ENCODE measurements around the gene CFAP91.

Gene CFAP91

GRCh38 chr3:119746423-119746822 lies 43.6 kb downstream of the CFAP91 start:
- DNase-seq = no peak

GRCh38 chr3:119747357-119747756 lies 44.5 kb downstream of the CFAP91 start:
- no peak for DNase-seq

DNA sequence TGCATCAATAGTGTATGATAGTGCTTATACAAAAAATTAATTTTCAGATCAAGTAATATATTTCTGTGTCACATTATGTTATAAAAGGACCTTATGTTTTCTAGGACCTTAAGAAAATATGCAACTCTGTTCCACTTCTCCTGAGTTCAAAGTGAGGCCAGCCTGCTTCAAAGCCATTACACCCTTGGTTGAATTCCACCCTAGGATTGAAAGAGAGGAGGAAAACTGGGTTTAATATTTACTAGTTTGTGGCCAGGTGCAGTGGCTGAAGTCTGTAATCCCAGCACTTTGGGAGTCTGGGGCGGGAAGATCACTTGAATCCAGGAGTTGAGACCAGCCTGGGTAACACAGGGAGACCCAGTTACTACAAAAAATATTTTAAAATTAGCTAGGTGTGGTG lies 46.2 kb downstream of the CFAP91 start:
- no peak for DNase-seq

DNA sequence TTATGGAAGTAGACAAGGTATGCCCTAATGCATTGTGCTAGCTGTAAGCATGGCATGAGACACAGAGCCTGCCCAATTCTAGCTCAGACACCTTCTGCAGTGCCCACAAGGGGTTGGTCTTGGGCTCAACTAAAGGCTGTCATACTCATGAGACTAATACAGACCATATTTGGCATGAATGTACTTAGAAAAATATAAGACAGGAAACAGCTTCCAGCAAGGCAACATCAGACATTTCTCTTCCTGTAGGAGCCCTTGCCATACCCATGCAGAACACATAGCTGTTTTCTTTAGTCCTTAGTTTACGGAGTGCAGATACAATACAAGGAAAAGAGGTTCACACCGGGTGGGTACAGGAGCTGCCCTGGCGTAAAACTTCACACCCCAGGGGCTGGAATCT lies 48.6 kb downstream of the CFAP91 start:
- no peak for DNase-seq
